Activated CD8-positive, alpha-beta T cell treated with anti-CD3 and anti-CD28 coated beads for 36 hours (primary cell): Measurements from ENCODE around the gene NCF4. TPM values are rescaled to one million over a fixed set of nuclear protein-coding genes. Genes with fewer than 3 reads are reported as not detected.

Experiments
- ATAC-seq: fragments of 200-7000 bp; cut with Tn5 transposase; one replicate; pipeline ENCODE4 v1.10.0; 2021; ENCODE audit warnings: mild to moderate bottlenecking, moderate library complexity
- CTCF ChIA-PET: fragments of 350-600 bp; sonication (Branson Sonifier 250); formaldehyde crosslinking; loops from one replicate; lab custom pipeline; 2021; ENCODE audit warnings: antibody characterized with exemption; lab: Charles Lee
- POLR2A ChIA-PET: fragments of 350-600 bp; sonication (Branson Sonifier 250); formaldehyde crosslinking; loops from one replicate; lab custom pipeline; 2021; ENCODE audit warnings: antibody characterized with exemption; lab: Charles Lee
- DNase-seq: peaks from one replicate; pipeline ENCODE4 v3.0.0-alpha.2; 2020
- H3K27ac Mint-ChIP-seq: one replicate; pipeline ENCODE4 v1.8.0; 2021; ENCODE audit warnings: mild to moderate bottlenecking, mixed read lengths
- H3K27me3 Mint-ChIP-seq: one replicate; pipeline ENCODE4 v1.8.0; 2021; ENCODE audit warnings: mixed read lengths
- H3K36me3 Mint-ChIP-seq: one replicate; pipeline ENCODE4 v1.8.0; 2021; ENCODE audit warnings: low read depth, mixed read lengths
- H3K4me1 Mint-ChIP-seq: one replicate; pipeline ENCODE4 v1.8.0; 2021; ENCODE audit warnings: low read depth, mixed read lengths
- H3K4me3 Mint-ChIP-seq: one replicate; pipeline ENCODE4 v1.8.0; 2021; ENCODE audit warnings: mild to moderate bottlenecking, moderate library complexity, mixed read lengths
- H3K9me3 Mint-ChIP-seq: one replicate; pipeline ENCODE4 v1.8.0; 2021; ENCODE audit warnings: mixed read lengths
- CTCF ChIP-seq: fragments of 200-600 bp; IDR thresholded peaks from one replicate; pipeline ENCODE4 v1.8.0; 2022; ENCODE audit warnings: antibody characterized with exemption, mild to moderate bottlenecking
- intact Hi-C: fragments of 100-400 bp; cut with micrococcal nuclease; formaldehyde crosslinking; loops from one replicate; pipeline ENCODE4 v1.10.0; 2022
- total RNA-seq, 2 experiments: library from RNA; stranded (reverse); gene quantifications; one replicate each; pipeline ENCODE4 v1.2.3, GENCODE V29; 2021

The NCF4 gene
- 1 to 10 TPM; 2.5 to 2.9 TPM for total RNA-seq

GRCh38 chr22:36860821-36861659 is at the start of gene NCF4:
Gene NCF4, plus strand, starts transcription at chr22:36861006. Its CDS starts 166 bp downstream, at chr22:36861172.
- intact Hi-C loops = no loop called here
- ChIA-PET POLR2A (interaction anchor here (0.6 to 2.2 kb wide), 5 partner anchors 8 to 304 kb away, joined by 3 to 7 read pairs (median 3); no protein-coding TSS in a partner anchor), CTCF (interaction anchor here (1.3 to 7.1 kb wide), 3 partner anchors 8 to 117 kb away, joined by 4 to 129 read pairs (median 6); partner anchors contain the start of gene IFT27)
- Mint-ChIP-seq H3K4me1 (peaks cover 41% of the 10 kb centered on the region), H3K4me3 (peak within 1 kb of the TSS; percentile 48), H3K36me3 (no peaks in the 10 kb centered on the region), H3K27me3 (peaks cover 4% of the 10 kb centered on the region), H3K9me3 (no peaks in the 10 kb centered on the region), H3K27ac (peak within 1 kb of the TSS; percentile 96)
- DNase-seq (peak; percentile 75), ATAC-seq (peak; percentile 84)
- TF ChIP-seq CTCF = no peak

- ATAC-seq = no peak
- intact Hi-C loops = no loop called here
Observed at GRCh38 chr22:36811094-36811800, 49.6 kb upstream of the NCF4 start.

GRCh38 chr22:36814801-36815200 is 46.0 kb upstream of the NCF4 start:
- no peak for DNase-seq
- no peak for TF ChIP-seq CTCF
- ATAC-seq = no peak
- POLR2A ChIA-PET = no interaction called here
- Mint-ChIP-seq H3K36me3 (no peaks in the 10 kb centered on the region), H3K9me3 (no peaks in the 10 kb centered on the region), H3K4me3 (no peak overlapping the region), H3K4me1 (no peaks in the 10 kb centered on the region), H3K27me3 (peaks cover 51% of the 10 kb centered on the region), H3K27ac (no peak overlapping the region)
- CTCF ChIA-PET = no interaction called here
- intact Hi-C loops = no loop called here

More at GRCh38 chr22:36811094-36811800, 49.6 kb upstream of the NCF4 start:
- ChIA-PET CTCF (interaction anchor here (2.7 kb wide), 1 partner anchor 29 kb away, joined by 7 read pairs; no protein-coding TSS in a partner anchor), POLR2A (no interaction called here)
- TF ChIP-seq CTCF = no peak
- H3K9me3 Mint-ChIP-seq = no peaks in the 10 kb centered on the region
- H3K27me3 Mint-ChIP-seq = peaks cover 25% of the 10 kb centered on the region
- DNase-seq = no peak
- no peak overlapping the region for H3K27ac Mint-ChIP-seq
- no peaks in the 10 kb centered on the region for H3K36me3 Mint-ChIP-seq
- H3K4me1 Mint-ChIP-seq = peaks cover 17% of the 10 kb centered on the region
- no peak overlapping the region for H3K4me3 Mint-ChIP-seq

GRCh38 chr22:36815558-36816338 is 45.1 kb upstream of the NCF4 start:
- Mint-ChIP-seq H3K4me1 (no peaks in the 10 kb centered on the region), H3K4me3 (no peak overlapping the region), H3K9me3 (no peaks in the 10 kb centered on the region), H3K36me3 (no peaks in the 10 kb centered on the region), H3K27me3 (peaks cover 53% of the 10 kb centered on the region), H3K27ac (no peak overlapping the region)
- DNase-seq (no peak), ATAC-seq (no peak)
- ChIA-PET CTCF (no interaction called here), POLR2A (no interaction called here)
- intact Hi-C loops = no loop called here
- no peak for TF ChIP-seq CTCF
